Measurements from ENCODE around the gene PMIS2. TPM values are rescaled to one million over a fixed set of nuclear protein-coding genes. Genes with fewer than 3 reads are reported as not detected.

Gene PMIS2
- total and polyA plus RNA-seq, 2 of the 8 experiments (the other 6 are each of a cell fraction or from before 2014, with no cell fraction given), result not detected

- TF ChIP-seq CBX5 (IDR thresholded peaks at IDR 0.05; ENCODE audit: low read depth, low read length), result no peak
- no peak for TF ChIP-seq CREB1 (IDR thresholded peaks at IDR 0.05)
- no peak for TF ChIP-seq POLR2AphosphoS5 (IDR thresholded peaks at IDR 0.05; ENCODE audit: low read depth, low read length)
- TF ChIP-seq ZNF274 (IDR thresholded peaks at IDR 0.05; ENCODE audit: borderline replicate concordance, extremely low read depth, low read length), result no peak
- no peak for TF ChIP-seq YY1 (IDR thresholded peaks at IDR 0.05; ENCODE audit: low read depth, low read length)
- no peak for TF ChIP-seq BCL11A (IDR thresholded peaks at IDR 0.05; ENCODE audit: low read depth in 2 of 2, low read length in 2 of 2)
- TF ChIP-seq SIRT6 (IDR thresholded peaks at IDR 0.05; ENCODE audit: low read length), result no peak
- TF ChIP-seq SP2 (IDR thresholded peaks at IDR 0.05; ENCODE audit: low read length), result no peak
Measured at GRCh38 chr19:35563207-35563829, 22.7 kb upstream of the PMIS2 start, which contains the start of gene ATP4A (continued).
